HG02610 (cell line): ENCODE measurements around the gene NTSR1.

Experiments
- ATAC-seq: cut with Tn5 transposase; IDR thresholded peaks from one replicate; pipeline ENCODE4 v1.9.1; 2021; ENCODE audit warnings: mild to moderate bottlenecking, moderate library complexity; ENCODE audit not compliant: unreplicated experiment

Gene NTSR1

DNA sequence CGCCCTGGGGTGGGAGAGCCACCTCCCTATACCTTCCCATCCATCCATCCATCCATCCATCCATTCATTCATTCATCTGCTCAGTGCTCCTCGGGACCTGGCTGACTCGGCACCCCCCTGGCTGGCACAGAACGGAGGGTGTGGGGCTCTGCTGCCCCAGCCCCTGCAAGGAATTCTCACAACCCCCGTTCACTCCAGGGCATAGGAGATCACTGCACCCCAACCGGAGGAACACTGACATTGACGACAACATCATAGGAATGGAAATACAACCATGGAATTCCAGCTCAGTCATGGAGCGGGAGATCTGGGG lies 59.6 kb downstream of the NTSR1 start:
- ATAC-seq: no peak

DNA sequence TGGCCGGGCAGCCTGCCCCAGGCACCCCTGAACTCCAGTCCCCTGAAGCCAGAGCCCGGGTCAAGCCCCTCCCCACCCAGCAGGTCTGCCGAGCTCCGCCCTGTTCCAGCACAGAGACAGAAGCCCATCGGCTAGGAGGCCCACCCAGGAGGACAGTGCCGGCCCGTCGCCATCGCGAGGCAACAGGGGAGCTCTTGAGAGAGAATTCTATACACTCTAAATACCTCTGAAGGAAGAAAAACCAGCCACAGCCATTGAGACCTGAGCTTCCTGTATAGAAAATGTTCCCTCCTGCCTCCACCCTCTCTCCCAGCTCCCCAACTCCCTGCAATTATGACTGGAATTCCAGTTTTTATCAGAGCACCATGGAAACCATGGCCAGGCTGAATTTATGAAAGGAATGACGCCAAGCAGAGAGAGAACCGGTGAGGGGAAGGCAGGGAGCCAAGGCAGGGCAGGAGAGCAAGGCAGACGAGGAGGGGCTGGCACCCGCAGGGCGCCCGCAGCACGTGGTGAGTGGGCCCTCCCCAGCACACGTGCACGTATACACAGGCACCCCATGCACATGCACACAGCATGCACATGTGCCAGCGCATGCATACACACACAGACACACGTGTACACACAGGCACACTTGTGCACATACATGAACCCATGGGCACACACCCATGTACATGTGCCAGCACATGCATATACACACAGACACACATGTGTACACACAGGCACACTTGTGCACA lies 60.1 kb downstream of the NTSR1 start:
- no peak for ATAC-seq

DNA sequence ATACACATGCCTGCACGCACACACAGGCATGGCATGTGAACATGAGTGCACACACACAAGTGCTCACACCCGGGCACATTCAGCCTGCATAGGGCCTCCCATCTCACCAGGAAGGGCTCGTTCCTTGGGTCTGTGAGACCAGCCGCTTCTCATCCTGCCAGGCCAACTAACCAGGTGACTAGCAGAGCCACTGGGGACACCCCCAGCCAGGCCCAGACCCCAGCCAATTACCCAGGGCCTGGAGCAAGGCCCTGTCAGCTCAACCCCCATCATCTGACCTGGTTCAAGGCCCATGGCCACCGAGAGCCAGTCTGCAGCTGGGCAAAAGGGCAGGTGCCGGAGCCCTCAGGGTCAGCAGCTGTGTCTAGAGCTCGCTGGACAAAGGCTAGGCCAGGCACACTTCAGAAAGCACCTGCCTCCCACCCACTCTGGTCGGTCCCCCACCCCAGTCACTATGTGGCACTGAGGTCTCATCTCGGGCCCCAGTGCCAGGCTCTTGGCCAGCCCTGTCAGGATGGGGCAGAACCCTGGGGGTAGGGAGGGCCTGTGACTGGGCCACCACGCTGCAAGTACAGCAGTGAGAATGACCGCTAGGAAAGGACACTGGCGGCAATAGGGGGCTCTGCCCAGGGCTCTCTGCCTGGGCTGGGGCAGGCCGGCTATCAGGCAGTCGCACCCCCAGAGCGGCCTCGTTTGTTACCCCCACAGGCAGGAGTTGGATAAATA lies 60.9 kb downstream of the NTSR1 start:
- ATAC-seq: no peak

DNA sequence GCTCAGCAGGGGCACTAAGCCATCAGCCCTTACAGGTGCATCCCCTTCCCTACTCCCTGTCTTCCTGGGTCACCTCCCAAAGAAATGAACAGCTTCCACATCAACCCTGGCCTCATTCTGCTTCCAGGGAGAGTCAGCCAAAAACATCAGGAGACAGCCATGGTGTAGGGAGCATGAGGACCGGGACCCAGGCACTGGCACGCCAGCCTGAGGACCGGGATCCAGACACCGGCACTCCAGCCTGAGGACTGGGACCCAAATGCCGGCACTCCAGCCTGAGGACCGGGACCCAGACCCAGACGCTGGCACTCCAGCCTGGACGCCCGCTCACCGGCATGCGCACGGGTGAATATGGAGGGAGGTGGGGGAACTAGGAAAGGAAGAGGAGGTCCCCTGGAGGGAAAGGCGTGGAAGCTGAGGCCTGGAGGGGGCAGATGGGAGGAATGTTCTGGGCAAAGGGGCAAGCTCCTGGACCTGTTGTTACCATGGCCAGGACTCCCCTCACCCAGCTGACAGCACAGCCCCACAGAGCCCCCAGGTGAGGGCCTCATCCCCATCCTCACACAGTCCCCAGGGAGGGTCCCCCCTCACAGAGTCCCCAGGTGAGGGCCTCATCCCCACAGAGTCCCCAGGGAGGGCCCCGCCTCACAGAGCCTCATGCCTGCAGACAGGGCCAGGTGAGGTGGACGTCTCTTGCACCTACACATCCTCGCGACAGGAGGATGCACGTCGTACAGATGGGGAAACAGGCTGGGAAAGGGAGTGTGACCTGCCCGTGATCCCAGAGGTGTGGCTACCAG lies 61.7 kb downstream of the NTSR1 start:
- no peak for ATAC-seq

DNA sequence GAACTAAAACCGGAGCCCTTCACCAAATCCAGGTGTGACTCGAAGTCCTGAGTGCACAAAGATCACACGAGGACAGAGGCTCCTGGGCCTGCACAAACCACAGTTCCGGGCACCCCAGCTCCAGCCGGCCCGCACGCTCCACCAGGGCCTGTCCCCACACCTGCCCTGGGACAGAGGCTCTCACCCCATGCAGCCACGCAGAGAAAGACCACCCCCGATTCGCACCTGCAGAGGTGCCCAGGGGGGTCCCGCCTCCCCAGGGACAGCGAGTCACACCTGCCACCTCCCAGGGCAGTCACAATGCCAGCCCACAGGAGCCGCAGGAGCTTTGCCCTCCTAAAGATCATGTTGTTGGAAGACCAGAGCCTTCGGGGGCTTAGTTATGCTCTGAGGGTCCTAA lies 62.3 kb downstream of the NTSR1 start:
- no peak for ATAC-seq

DNA sequence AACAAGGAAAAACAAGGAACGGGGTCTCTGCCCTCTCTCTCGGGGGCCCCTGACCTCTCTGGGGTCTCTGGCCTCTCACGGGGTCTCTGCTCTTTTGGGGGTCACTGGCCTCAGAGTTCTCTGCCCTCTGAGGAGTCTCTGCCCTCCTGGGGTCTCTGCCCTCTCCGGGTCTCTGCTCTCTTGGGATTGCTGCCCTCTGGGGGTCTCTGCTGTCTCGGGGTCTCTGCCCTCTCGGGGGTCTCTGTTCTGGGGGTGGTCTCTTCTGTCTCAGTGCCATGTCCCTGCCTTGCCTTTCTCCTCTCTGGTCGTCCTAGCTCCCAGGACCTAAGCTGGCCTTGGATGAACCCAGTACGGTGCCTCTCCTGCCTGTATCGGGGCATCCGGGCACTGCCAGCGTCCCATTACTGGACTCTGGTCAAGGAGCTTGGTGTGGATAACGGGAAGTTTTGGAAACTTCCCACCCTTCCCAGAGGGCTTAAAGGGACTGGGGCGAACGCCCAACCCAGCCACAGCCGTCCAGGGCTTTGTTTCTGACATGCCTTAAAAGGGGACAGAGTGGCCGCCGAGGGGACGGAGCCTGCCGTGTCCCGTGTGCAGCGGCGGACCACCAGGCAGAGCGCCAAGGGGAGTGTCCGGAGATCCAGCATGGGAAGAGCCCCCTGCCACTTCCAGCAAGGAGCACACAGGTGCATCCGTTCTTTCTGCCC lies 62.9 kb downstream of the NTSR1 start:
- ATAC-seq: no peak

DNA sequence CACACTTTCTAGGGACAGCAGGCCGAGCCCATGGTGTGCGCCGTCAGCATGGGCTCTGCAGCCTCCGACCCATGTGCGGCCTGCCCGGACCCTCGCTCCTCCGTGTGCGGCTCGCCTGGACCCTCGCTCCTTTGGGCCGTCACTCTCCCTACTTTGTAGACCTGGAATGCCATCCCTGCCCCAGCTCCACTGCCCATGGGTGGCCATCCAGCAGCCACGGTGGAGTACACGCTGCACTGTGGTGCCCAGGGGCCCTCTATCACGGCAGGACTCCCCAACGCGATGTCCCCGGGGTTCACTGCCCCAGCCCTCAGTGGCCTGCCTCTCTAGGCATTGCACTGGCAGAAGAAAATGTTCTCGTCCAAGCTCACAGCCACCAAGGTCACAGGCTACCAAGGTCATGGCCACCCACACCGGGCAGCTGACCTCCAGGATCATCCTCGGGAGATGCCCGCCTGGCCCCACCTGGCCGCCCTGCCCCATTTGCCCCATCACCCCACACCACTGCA lies 63.5 kb downstream of the NTSR1 start:
- no peak for ATAC-seq

DNA sequence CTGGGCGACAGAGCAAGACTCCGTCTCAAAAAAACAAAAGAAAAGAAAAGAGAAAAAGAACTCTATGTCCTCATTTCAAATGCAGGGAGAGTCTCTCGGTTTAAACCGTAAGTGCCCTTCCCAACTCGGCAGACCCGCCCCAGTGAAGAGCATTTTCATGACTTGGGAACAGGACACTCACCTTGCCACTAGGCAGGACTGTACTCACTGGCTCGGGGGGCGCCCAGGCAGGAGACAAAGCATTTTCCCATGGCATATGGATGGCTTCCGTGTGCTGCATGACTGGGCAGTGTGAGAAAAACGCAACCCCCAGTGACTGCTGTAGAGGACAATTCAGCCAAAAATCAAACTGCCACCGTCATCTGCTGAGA lies 64.0 kb downstream of the NTSR1 start:
- no peak for ATAC-seq

DNA sequence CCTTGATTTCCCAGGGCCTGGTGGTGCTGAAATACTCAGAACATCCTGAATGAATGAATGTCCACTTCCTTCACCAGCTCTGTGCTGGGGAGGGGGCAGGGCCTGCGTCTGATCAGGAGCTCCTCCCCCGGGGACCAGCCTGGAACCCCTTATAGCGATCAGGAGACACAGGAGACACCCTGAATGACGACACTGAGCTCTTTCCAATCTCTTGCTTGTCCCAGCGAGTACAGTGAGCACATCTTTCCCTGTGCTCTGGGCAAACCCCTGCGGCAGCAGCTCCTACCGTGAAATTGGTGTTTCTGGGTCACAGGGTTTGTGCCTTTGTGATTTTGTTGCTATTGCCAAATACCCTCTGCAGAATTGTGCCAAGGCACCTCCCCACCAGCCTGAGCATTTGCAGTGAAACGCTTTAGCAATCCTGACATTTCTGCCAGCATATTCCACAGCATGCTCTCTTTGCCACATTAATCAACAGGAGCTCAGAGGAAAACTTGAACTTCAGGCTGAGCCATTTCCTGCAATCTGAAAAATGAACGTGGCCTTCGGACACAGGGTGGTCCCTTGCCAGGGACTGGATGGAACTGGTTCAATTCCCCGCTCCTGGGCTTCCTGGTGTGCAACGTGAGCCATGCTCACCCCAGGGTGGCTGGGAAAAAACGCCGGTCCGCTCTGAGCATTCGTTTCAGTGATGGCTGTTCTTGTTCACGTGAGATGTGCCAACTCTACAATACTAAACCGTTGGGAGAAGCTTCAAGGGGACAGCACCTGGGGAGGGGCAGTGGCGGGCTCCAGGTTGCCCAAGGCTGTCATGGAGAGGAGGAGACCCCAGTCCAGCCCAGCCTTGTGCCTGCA lies 64.6 kb downstream of the NTSR1 start:
- ATAC-seq: no peak

DNA sequence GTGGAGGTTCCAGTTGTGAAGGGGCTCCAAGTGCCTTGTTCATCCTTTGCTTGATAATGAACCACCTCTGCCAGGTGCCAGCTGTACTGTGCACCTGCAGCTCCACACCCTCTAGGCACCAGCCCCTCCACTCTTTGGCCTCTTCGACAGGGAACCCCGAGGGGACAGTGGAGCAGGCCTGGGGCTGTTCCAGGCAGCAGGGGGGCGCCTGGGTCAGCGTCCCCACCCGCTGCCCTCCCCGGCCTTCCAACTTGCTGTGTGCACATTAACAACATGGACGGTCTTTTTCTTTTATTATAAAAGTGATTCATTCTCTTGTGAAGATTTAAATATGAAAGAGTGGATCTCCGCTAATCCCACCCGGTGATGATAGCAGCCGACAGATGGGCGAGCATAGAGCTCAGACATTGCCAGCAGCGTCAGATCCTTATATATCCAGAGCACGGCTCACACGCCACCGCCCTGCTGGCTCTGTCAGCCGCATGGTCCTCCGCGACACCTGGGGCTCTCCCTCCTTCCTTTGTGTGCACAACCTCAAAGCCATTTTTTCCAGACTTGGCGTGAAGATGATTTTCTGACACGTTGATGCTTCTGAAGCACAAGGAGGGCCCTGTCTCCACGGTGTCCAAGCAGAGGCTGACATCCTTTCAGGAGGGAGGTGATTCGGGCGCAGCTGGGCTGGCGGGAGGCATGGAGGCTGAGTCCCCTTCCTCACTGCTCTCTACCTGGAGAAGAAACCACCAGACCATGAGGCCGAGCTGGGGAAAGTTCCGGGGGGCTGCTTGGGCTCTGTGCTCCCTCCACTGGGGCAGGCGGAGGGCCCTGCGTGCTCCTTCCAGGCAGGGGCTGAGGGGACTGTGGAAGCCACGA lies 65.4 kb downstream of the NTSR1 start:
- ATAC-seq: no peak

DNA sequence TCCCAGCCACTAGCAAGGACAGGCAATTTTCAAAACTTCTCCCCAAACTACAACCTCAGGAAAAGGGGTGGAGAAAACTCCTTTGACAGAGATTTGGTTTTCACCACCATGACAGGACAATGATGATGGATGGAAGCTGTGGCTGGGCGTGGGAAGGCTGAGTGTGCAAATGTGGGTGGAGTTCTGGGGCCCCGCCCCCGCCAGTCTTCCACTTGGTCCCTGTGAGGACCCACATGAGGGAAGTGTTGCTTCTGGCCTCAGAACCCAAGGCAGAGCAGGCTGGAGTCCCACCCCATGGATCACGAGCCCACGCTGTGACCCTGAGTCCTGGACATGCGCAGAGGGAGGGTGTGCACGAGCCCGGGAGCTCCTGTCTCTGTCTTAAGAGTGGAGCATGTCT lies 66.1 kb downstream of the NTSR1 start:
- no peak for ATAC-seq

DNA sequence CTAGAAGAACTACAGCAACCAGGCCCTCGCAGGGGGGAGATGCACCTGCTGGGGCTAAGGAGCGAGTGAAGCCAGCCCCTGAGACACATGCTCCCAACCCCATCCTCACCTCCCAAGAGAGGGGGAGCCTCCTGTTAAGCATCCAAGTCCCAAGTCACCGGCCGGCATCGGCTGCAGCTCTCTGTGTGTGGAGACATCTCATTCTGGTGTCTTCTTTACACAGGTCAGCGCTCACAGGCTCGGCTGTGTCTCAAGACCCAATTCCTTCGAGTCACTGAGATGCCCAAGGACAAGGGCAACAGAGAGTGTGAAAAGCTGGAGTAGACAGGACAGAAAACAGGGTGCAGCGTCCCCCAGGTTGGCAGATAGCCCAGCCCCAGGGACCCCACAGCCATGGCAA lies 66.6 kb downstream of the NTSR1 start:
- ATAC-seq: no peak

DNA sequence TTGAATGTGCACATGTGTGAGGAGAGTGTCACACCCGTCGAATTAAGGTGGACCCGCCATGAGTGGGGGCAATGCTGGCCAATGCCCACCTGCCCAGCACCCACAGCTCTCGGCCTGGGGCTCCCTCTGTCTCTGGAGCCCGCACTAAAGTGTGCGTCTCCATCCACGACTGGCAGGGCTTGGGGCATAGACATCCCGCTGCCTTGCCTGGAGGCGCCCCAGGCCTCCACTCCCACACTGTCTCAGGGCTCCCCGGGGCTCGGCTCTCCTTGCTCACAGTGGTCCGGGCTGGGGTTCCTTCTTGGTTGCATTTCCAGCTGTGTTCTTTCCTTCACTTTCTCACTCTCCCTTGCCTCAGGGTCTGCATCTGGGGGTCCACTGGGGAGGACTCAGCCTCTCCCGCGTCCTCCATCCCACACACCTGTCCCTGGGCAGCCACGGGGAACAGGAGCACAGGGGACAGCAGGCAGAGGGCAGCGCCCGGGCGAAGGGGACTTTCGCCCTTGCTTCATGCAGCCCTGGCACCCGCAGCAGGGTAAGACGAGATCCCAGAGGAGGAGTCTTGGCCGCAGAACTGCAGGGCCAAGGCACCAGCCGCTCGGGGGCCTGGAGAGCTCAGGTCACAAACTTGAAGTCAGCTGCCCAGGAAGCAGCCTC lies 67.5 kb downstream of the NTSR1 start:
- ATAC-seq: no peak

DNA sequence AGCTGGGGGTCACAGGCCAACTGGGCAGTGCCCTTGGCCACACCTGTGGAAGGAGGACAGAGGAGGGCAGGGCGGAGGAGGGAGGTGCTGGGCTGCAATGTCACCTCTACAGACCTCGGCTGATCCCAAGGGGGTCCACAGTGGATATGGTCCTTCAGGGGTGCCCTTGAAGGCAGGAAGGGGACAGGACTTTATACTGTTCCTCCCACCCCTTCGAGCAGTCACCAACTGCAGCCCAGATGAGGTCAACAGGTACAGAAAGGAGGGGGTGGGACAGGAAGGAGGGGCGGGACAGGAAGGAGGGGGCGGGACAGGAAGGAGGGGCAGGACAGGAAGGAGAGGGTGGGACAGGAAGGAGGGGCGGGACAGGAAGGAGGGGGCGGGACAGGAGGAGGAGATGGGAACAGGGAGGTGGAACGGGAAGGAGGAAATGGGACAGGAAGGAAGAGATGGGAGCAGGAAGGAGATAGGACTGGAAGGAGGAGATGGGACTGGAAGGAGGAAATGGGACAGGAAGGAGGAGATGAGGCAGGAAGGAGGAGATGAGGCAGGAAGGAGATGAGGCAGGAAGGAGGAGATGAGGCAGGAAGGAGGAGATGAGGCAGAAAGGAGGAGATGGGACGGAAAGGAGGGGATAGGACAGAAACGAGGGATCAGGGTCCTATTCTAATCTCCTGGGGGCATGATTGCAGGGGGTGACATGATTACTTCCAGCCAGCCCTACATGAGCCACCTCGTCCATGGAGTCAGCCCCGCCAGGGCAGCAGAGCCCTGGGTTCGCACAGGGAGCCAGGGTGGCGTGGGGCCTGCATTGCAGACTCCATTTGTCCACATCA lies 68.3 kb downstream of the NTSR1 start:
- no peak for ATAC-seq

DNA sequence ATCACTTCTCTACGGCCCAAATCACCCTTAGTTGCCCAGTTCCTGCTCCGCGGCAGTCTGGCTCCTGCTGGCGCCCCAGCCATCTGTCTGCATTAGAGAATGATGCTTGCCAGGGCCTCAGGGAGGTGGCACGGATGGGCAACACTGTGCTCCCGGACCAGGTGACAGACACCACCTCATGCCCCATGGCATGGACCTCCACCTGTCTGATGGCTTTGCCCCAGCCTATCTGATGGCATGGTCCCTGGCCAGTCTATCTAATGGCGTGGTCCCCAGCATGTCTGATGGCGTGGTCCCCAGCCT lies 68.8 kb downstream of the NTSR1 start:
- ATAC-seq: no peak

DNA sequence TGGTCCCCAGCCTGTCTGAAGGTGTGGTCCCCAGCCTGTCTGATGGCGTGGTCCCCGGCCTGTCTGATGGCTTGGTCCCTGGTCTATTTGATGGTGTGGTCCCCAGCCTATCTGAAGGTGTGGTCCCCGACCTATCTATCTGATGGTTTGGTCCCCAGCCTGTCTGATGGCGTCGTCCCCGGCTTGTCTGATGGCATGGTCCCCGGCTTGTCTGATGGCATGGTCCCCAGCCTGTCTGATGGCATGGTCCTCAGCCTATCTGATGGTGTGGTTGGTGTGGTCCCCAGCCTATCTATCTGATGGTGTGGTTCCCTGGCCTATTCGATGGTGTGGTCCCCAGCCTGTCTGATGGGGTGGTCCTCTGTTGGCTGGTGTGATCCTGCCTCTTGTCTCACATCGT lies 69.4 kb downstream of the NTSR1 start:
- ATAC-seq: no peak

DNA sequence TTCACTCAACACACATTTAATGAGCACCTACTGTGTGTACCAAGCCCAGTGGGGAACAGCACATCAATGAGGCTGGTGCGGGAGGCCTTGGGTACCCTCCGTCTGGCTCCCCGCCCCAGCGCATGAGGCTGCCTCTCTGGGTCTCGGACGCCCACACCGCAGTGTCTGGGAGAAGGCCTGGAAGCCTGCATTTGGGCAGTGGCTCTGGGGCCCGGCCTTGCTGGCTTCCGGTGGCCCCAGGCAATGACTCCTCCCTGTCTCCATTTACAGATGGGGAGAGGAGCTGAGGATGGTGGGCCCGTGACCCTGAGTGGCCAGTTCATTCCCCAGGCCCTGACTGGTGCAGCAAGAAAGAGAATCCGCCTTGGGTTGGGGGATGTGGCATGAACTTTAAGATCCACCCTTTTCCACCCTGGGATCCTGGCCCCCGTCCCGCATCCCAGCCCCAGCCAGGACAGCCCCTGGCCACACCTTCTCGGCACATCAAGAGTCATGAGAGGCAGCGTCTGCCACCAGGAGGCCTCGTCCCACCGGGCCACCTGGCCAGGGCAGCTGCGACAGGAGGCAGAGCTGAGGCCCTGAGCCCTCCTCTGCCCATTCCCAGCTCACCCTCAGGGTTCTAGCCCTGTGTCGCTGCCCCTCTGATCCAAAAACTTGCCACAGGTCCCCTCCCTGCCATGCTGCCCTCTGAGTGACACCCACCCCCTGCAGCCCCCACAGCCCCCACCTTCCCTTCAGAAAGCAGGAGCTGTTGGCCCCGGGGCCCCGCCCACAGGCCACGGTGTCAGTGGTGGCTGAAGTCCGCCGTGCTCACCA lies 70.2 kb downstream of the NTSR1 start:
- no peak for ATAC-seq

DNA sequence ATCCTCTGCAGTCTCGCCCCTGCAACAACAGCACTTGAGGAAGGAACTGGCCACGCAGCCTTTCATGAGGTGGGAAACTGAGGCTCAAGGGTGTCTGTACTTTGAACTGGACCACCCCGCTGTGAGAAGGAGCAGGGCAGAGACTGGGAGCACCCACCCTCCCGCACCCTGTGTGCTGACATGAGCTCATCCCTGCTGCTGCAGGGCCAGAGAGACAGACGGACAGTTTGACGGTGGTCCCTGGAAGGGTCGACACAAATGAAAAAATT lies 70.7 kb downstream of the NTSR1 start:
- ATAC-seq: no peak
